GM19438 (cell line): ENCODE results near the gene PHACTR2.

ENCODE experiments used
- ATAC-seq: cut with Tn5 transposase; IDR thresholded peaks from one replicate; pipeline ENCODE4 v1.9.1; 2021; ENCODE audit warnings: low read depth; ENCODE audit not compliant: unreplicated experiment

Gene PHACTR2

DNA sequence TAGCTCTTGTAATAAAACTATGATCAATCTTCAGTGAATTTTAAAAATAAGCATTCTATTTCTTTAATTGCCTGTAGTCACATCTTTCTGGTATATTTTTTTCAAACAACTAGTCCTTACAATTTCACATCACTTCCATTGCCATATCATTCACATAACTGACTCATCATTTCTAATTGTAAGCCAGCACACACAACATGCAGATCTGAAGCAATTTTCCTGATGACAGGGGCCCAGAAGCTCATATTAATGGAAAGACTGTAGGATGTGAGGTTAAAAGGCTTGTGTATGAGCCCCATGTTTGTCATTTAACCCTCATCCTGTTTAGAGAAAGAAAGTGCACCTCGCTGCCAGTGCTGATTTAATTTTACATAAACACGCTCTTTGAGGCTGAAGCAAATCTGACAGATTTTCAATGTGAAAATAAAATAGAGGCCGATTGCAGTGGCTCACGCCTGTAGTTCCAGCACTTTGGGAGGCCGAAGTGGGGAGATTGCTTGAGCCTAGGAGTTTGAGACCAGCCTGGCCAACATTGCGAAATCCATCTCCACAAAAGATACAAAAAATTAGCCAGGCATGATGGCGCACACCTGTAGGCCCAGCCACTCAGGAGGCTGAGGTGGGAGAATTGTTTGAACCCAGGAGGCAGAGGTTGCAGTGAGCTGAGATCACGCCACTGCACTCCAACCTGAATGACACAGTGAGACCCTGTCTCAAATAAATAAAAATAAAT lies 125.2 kb downstream of the PHACTR2 start:
- no peak for ATAC-seq

DNA sequence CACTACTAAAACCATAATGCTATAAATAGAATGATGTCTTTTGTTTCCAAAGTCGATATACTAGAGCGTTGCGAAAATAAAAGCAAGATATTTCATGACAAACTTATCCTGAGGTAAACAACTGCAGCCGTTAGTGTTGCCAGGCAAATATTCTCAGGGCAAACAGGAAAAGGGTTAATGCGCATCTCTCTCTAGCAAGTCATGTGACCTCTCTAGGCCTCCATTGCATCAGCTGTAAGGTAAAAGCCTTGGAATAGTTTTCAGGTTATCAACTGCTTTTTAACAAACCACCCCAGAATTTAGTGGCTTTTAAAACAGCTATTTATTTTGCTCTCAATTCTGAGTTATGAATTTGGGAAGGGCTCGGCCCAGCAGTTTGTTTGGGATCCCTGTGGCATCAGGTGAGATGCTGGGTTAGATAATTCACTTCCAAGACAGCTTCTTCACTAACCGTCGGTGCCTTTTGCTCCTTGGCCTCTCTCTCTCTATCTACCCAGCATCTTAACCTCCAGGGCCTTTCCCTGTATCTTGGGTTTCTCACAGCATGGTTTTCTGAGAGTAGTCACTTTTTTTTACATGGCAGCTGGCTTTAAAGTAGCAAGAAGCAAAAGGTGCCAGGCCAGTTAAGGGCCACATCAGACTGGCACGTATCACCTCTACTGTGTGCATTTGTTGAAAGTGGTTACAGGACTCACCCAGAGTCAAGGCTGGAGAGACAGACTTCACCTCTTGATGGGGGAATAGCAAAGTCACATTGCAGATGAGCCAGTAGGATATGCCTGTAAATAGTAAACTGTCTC lies 126.2 kb downstream of the PHACTR2 start:
- ATAC-seq = no peak

DNA sequence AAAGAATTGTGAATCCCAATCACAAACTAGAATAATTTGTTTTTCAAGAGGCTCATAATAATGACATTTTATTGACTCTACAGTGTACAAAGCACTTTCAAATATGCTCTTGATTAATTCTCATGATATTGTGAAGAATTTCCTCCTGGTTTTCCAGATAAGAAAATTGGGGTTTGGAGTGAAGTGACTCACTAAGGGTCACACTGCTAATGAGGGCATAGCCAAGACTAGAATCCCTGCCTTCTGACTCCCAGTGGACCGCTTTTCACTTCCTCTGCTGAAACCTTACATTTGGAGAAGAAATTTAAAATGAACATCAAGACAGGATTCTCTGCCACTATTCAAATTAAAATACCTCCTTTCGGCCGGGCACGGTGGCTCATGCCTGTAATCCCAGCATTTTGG lies 127.1 kb downstream of the PHACTR2 start:
- no peak for ATAC-seq

DNA sequence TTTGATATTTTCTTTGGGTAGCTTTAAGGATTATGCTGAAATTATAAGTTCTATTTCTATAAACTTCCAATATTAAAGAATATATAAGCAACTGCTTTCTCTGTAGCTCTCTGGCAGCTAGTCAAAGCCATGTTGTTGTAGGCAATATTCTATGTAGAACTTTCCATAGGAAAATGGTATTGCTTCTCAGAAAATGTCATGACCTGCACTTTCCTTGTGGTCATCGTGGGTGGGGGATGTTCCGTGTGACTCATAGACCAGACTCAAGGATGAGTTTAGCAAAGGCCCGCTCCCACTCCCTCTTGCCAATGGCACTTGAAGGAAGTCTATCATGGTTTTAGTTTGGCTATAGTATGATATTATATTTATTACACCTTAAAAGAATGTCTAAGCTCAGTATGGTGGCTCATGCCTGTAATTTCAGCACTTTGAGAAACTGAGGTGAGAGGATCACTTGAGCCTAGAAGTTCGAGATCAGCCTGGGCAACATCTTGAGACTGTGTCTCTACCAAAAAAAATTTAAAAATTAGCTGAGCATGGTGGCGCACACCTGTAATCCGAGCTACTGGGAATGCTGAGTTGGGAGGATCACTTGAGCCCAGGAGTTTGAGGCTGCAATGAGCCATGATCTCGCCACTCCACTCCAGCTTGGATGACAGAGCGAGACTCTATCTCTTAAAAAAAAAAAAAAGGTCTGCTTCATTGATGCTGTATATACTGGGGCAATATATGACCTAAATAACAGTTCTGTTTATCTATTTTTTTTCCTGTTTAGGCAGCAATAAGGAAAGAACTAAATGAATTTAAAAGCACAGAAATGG lies 128.7 kb downstream of the PHACTR2 start:
- ATAC-seq = no peak

DNA sequence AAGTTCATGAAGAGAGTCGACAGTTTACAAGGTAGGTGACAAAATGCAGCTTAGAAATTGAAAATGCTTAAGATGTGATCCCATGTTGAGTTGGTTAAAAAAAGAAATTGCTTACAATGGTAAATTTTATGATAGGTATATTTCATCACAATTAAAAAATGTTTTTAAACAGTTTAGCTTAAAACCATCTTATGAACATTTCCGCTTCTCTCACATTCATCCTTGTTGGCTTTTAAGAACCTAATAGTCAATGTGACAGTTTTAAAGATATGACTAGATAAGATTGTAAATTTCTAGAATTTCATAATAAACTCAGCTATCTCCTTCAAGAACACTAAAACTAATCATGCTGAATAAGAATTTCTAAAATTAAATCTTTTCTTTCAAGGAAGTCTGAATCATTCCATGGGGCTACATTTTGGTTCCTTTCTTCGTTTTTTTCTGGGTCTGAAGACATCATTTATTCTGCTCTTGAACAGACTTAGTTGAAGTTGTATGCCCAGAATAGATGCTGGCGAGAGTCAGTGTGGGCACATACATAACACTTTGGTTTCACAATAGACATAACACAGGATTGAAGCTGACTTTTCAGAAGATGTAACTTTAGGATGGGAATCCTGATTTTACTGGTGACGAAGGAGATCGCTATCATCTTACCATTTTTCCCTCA lies 129.5 kb downstream of the PHACTR2 start:
- ATAC-seq = no peak

DNA sequence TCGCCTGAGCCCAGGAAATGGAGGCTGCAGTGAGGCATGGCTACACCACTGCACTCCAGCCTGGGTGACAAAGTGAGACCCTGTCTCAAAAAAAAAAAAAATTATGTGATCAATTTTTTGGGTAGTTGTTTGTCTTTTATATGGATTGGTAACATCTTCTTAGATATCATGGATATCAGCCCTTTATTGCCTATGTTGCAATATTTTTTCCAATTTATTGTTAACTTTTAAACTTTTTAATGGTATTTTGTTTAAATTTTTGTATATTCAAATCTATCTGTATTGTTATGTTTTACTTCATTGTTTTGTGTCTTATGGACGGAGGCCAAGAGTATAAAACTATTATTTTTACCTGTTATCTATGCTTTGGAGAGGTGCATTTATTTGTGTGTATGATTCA lies 133.0 kb downstream of the PHACTR2 start:
- ATAC-seq = no peak

DNA sequence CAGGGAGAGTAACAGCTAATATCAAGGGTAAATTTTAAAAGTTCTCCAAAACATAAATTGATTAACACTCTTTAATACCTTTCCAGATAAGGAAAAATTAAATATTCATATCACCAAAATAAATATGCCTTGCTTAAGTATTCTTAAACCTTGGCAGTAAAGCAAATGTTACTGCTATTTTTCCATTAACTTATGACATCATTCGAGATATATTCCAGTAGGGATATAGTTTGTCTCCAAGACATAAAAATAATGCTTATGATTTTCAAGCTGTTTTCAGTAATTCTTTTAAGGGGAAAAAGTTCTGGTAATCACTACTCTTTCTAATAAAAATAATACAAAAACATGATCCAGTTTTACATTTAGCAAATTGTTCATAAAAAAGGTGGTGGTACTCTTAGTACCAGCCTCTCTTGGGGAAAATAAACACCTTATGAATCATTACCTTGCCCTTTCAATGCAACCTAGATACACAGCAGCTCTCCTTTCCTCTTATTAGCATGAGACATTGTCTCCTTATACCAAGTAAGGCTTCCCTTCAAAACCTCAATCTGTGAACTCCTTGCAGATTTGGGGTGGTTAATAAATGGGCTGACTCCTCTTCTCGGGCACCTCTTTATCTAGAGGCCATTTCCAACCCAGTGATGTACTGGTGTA lies 133.9 kb downstream of the PHACTR2 start:
- no peak for ATAC-seq

DNA sequence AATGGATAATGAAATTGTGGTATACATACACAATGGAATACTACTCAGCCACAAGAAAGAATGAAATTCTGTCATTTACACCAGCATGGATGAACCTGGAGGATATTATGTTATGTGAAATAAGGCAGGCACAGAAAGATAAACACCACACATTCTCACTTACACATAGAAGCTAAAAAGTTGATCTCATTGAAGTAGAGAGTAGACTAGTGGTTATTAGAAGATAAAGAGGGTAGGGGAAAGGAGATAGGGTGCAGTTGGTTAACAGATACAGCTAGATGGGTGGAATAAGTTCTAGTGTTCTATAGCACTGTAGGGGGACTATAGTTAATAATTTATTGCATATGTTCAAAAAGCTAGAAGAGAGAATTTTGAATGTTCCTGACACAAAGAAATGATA lies 139.9 kb downstream of the PHACTR2 start:
- ATAC-seq = no peak

DNA sequence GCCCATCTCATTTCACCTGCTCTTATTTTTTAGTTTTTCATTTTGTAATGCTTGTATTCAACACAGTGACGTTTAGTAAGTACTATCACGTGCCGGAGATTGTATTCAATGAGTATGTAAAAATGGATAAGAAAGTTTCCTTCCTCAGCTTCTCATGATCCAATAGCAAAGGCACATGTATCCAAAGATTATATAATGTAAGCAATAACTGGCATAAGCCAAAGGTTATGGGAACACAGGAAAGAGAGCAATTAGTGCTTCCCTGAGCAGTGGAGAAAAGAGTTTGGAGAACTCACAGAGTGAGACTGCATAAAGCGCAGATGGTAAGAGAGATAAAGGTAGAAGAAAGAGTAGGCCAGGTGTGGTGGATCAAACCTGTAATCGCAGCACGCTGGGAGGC lies 143.6 kb downstream of the PHACTR2 start:
- ATAC-seq = no peak

DNA sequence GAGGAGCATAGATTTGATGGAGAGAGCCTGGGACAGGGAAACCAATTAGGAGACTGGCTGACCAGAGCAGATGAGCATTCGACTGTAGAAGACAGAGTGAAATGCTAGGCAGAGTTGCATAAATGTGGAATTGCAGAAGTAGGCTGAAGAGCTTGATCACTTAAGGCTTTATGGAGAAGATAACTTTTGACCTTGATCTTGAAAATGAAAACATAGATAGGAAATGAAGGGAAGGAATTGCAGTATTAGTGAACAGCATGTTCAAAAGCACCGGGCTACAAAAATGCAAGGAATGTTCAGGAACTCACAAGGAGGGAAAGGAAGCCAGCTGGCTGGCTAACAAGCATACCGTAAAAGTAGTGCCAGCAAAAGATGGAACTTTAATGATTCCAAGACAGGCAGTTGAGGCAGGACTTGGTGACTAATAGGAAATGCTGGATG lies 144.8 kb downstream of the PHACTR2 start:
- ATAC-seq = no peak

DNA sequence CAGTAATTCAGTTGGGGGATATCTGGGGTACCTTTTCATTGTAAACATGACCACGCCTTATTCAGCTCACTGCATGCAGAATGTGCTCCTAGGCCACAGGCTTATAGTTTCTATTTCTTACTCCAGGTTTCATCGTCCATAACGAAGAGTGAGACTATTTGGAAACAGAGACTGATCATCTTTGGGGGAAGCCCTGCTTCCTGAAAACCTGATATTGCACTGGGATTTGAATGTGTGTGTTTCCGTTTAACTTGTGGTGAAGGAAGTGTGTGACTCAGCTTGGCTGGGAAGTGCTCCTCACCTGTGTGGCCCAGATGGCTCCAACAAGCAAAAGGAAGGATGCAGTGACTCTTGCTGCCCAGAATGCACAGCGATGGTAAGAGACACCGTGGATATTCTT lies 145.8 kb downstream of the PHACTR2 start:
- no peak for ATAC-seq

DNA sequence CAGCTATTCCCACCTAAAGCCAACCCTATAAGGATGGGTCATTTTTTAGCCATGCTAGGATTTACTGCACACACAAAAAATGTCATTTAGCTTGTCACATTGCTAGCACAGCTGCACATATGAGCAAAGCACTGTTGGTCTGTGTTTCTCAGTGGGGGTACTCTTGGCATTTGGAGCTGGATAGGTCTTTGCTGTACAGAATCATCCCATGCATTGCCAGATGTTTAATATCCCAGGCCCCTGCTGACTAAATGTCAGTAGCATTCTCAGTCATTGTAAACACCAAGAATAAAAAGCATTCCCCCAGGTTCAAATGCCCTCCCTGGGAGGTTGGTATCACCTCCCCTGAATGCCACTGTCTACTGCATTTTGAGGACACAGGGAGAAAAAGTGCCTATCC lies 150.8 kb downstream of the PHACTR2 start:
- ATAC-seq = no peak

DNA sequence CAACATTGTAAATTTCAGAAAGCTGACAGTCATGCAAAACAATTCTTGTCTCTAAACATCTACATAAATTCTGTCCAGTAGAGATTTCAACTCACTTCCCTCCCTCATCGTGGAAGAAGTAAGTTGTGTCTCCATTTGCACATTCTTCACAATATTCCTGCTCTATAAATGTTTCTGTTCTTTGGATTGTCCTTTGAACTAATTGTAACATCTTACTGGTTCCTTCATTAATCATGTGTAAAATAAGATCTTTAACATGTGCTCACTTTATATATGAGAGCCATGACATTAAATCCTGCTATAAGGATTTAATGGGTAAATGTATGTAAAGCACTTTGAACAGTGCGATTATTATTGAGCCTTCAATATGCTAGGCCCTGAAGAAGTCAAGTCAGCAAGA lies 158.4 kb downstream of the PHACTR2 start:
- no peak for ATAC-seq

DNA sequence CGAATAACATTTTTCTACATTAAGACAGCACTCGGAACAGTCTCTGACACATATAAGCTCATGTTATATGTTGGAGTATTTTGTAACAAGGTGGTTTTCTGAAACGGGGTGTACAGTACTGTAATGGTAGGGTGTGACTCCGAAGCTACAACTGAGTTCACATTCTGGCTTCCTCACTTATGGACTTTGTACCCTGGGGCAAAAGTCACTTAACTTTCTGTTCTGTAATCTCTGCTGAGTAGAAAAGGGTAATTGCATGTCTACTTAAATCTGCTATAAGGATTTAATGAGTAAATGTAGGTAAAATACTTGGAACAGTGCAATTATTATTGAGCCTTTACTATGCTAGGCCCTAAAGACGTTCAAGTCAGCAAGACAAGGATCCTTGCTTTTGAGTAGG lies 160.6 kb downstream of the PHACTR2 start:
- no peak for ATAC-seq

DNA sequence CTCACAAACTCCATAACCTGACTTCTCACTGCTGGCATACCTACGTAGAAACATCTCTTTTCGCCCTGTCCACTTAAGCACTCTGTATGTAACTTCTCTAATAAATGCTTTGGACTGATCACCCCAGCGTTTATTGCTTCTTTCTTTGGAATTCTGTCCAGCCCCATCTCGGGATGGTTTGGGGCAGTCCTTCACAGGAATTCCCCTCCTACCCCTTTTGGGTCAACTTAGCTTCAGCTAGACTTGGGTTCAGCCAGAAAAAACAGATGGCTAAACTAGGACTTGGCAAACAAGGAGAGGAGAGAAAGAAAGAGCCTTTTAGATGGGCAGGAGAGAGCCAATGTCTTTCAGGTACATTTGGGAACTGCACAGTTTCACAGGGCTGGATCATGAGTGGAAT lies 161.4 kb downstream of the PHACTR2 start:
- no peak for ATAC-seq

DNA sequence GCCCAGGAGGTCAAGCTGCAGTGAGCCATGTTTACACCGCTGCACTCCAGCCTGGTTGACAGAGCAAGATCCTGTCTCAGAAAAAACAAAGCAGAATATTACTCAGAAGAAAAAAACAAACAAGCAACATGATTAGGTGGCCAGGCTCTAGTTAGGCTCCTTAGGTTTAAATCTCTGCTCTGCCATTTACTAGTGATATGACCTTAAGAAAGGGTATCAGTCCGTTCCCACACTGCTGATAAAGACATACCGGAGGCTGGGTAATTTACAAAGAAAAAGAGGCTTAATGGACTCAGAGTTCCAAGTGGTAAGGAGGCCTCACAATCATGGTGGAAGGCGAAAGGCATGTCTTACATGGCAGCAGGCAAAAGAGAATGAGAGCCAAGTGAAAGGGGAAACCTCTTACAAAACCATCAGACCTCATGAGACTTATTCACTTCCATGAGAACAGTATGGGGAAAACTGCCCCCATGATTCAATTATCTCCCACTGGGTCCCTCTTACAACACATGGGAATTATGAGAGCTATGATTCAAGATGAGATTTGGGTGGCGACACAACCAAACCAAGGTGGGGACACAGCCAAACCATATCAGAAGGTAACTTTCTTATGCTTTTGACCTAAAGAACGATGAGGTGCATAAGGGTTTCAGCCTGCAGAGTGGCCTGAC lies 163.0 kb downstream of the PHACTR2 start:
- ATAC-seq = no peak

DNA sequence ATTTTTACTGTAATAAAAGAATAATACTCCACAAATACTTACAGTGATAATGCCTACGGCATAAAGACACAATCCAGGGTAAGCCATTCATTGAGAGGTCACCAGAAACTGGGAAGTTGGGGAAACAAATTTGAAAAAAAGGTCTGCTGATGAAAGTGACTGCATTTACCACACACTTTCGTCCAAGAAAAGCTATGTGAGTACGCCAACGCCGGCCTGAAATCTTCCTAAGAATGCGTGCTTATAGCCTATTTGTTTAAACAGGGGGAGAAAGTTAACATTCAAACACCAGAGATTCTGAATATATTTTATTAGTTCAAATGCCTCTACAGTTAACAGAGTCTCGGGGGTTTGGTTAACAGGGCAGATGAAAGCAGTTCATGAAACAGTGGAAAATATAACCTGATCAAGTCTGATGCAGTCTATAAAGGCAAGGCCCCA lies 164.7 kb downstream of the PHACTR2 start:
- ATAC-seq = no peak

DNA sequence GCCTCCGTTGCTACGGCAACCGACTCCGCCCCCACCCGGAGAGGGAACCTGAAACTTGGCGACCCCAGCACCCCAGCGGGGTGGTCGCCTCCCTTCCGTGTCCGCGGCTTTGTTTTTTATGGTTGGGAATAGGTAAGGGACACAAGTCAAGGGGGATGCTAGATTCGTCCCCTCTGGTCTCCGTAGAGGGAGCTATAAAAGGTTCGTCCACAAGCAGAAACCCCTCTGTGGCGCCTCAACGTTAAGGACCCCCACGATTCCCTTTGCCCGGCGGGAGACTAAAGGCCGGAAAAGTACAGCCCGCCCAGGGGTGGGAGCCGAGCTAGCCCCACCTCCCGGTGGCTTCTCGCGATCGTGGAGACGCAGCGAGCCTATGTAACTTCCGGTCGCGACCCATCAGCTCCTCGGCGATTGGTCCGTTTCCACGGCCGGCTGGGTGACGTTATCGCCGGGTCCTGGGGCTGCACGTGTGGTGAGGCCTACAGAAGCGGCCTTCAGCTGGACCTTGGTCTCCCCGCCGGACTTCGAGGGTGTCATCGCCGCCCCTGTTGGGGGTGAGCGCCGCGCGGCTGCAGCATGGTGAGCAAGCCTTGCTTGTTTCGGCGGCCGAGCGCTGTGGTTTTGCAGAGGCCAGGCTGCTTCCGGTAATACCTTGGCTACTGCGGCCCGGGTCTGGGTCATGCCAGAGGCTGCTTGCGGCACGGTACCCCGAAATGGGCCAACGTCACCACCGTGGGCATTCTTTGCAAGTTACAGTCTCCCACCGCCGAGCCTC lies 165.3 kb downstream of the PHACTR2 start, which contains the start of gene LTV1:
TSS of gene LTV1 (plus strand) at position 437 of the 775 bp plus-strand sequence. CDS start at position 577, 140 bp downstream.
- peak; percentile 100 for ATAC-seq

DNA sequence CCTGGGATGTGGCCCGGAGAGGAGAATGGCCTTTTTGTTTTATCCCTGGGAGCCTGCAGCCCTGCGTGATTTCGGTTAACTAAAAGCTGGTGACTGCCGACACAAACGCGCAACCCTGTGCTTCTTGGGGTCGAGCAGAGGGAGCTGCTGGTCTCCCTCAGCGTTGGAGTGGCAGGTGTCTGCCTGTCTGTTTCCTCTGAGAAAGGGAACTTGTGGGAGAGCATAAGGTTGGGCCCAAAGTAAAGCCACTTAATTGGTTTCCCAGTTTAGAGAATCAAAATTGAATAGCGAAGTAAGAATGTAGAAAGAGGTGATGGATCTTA lies 165.9 kb downstream of the PHACTR2 start:
- ATAC-seq = peak; percentile 10
